Activated CD8-positive, alpha-beta T cell treated with anti-CD3 and anti-CD28 coated beads for 36 hours (primary cell): Measurements from ENCODE around the gene TSPAN1. TPM values are rescaled to one million over a fixed set of nuclear protein-coding genes. Genes with fewer than 3 reads are reported as not detected.

ENCODE experiments used
- ATAC-seq: fragments of 200-7000 bp; cut with Tn5 transposase; one replicate; pipeline ENCODE4 v1.10.0; 2021; ENCODE audit warnings: mild to moderate bottlenecking, moderate library complexity
- CTCF ChIA-PET: fragments of 350-600 bp; sonication (Branson Sonifier 250); formaldehyde crosslinking; loops from one replicate; lab custom pipeline; 2021; ENCODE audit warnings: antibody characterized with exemption; lab: Charles Lee
- POLR2A ChIA-PET: fragments of 350-600 bp; sonication (Branson Sonifier 250); formaldehyde crosslinking; loops from one replicate; lab custom pipeline; 2021; ENCODE audit warnings: antibody characterized with exemption; lab: Charles Lee
- DNase-seq: peaks from one replicate; pipeline ENCODE4 v3.0.0-alpha.2; 2020
- H3K27ac Mint-ChIP-seq: one replicate; pipeline ENCODE4 v1.8.0; 2021; ENCODE audit warnings: mild to moderate bottlenecking, mixed read lengths
- H3K27me3 Mint-ChIP-seq: one replicate; pipeline ENCODE4 v1.8.0; 2021; ENCODE audit warnings: mixed read lengths
- H3K36me3 Mint-ChIP-seq: one replicate; pipeline ENCODE4 v1.8.0; 2021; ENCODE audit warnings: low read depth, mixed read lengths
- H3K4me1 Mint-ChIP-seq: one replicate; pipeline ENCODE4 v1.8.0; 2021; ENCODE audit warnings: low read depth, mixed read lengths
- H3K4me3 Mint-ChIP-seq: one replicate; pipeline ENCODE4 v1.8.0; 2021; ENCODE audit warnings: mild to moderate bottlenecking, moderate library complexity, mixed read lengths
- H3K9me3 Mint-ChIP-seq: one replicate; pipeline ENCODE4 v1.8.0; 2021; ENCODE audit warnings: mixed read lengths
- CTCF ChIP-seq: fragments of 200-600 bp; IDR thresholded peaks from one replicate; pipeline ENCODE4 v1.8.0; 2022; ENCODE audit warnings: antibody characterized with exemption, mild to moderate bottlenecking
- intact Hi-C: fragments of 100-400 bp; cut with micrococcal nuclease; formaldehyde crosslinking; loops from one replicate; pipeline ENCODE4 v1.10.0; 2022
- total RNA-seq, 2 experiments: library from RNA; stranded (reverse); gene quantifications; one replicate each; pipeline ENCODE4 v1.2.3, GENCODE V29; 2021

The TSPAN1 gene
- total RNA-seq, 2 experiments from 2014 or later = not detected

GRCh38 chr1:46159516-46159915 is 15.4 kb upstream of the TSPAN1 start:
- TF ChIP-seq CTCF = no peak
- POLR2A ChIA-PET = no interaction called here
- no peak overlapping the region for H3K4me3 Mint-ChIP-seq
- no peaks in the 10 kb centered on the region for H3K27me3 Mint-ChIP-seq
- intact Hi-C loops = no loop called here
- no peaks in the 10 kb centered on the region for H3K9me3 Mint-ChIP-seq
- DNase-seq = no peak
- no peak overlapping the region for H3K27ac Mint-ChIP-seq
- CTCF ChIA-PET = interaction anchor here (0.8 to 2.3 kb wide), 2 partner anchors 64 to 104 kb away, joined by 3 to 8 read pairs; no protein-coding TSS in a partner anchor
- ATAC-seq = no peak
- H3K4me1 Mint-ChIP-seq = no peaks in the 10 kb centered on the region
- H3K36me3 Mint-ChIP-seq = no peaks in the 10 kb centered on the region

- ChIA-PET CTCF (interaction anchor here (0.8 to 1.0 kb wide), 2 partner anchors 10 to 103 kb away, joined by 3 to 4 read pairs; no protein-coding TSS in a partner anchor), POLR2A (no interaction called here)
Observed at GRCh38 chr1:46160212-46160611, 14.7 kb upstream of the TSPAN1 start.

GRCh38 chr1:46166521-46167462 is 8.1 kb upstream of the TSPAN1 start:
- Mint-ChIP-seq H3K27me3 (no peaks in the 10 kb centered on the region), H3K27ac (peak overlapping the region; percentile 84), H3K36me3 (no peaks in the 10 kb centered on the region), H3K4me3 (peak overlapping the region; percentile 67), H3K9me3 (no peaks in the 10 kb centered on the region), H3K4me1 (peaks cover 17% of the 10 kb centered on the region)
- ChIA-PET CTCF (interaction anchor here (0.7 to 2.5 kb wide), 8 partner anchors 12 to 133 kb away, joined by 3 to 14 read pairs (median 3); no protein-coding TSS in a partner anchor), POLR2A (interaction anchor here (0.7 to 1.7 kb wide), 9 partner anchors 9 to 132 kb away, joined by 3 to 5 read pairs (median 3); no protein-coding TSS in a partner anchor)
- ATAC-seq = peak; percentile 73
- intact Hi-C loops = no loop called here
- TF ChIP-seq CTCF = no peak
- DNase-seq = peak; percentile 64

More at GRCh38 chr1:46160212-46160611, 14.7 kb upstream of the TSPAN1 start:
- no peak for ATAC-seq
- no peak for DNase-seq
- no peaks in the 10 kb centered on the region for H3K9me3 Mint-ChIP-seq
- no peak overlapping the region for H3K4me3 Mint-ChIP-seq
- H3K4me1 Mint-ChIP-seq = no peaks in the 10 kb centered on the region
- H3K27ac Mint-ChIP-seq = no peak overlapping the region
- H3K27me3 Mint-ChIP-seq = no peaks in the 10 kb centered on the region
- no peaks in the 10 kb centered on the region for H3K36me3 Mint-ChIP-seq
- TF ChIP-seq CTCF = no peak
- intact Hi-C loops = no loop called here

GRCh38 chr1:46168477-46168876 is 6.4 kb upstream of the TSPAN1 start:
- H3K4me1 Mint-ChIP-seq = peaks cover 17% of the 10 kb centered on the region
- DNase-seq (no peak), ATAC-seq (no peak)
- no peak overlapping the region for H3K4me3 Mint-ChIP-seq
- H3K36me3 Mint-ChIP-seq = no peaks in the 10 kb centered on the region
- ChIA-PET POLR2A (interaction anchor here (1.7 kb wide), 2 partner anchors 13 to 84 kb away, joined by 3 to 5 read pairs; no protein-coding TSS in a partner anchor), CTCF (interaction anchor here (0.7 to 2.5 kb wide), 6 partner anchors 12 to 106 kb away, joined by 3 to 14 read pairs (median 4); no protein-coding TSS in a partner anchor)
- TF ChIP-seq CTCF = no peak
- no peaks in the 10 kb centered on the region for H3K9me3 Mint-ChIP-seq
- H3K27me3 Mint-ChIP-seq = no peaks in the 10 kb centered on the region
- intact Hi-C loops = no loop called here
- H3K27ac Mint-ChIP-seq = no peak overlapping the region
